ENCODE measurements around the gene UPK3BL1.
"Not testable (repeated sequence)": the region's sequence is repeated elsewhere in the genome, so short reads cannot be mapped to it uniquely, and the experiment has no call there.

The UPK3BL1 gene, protein sequence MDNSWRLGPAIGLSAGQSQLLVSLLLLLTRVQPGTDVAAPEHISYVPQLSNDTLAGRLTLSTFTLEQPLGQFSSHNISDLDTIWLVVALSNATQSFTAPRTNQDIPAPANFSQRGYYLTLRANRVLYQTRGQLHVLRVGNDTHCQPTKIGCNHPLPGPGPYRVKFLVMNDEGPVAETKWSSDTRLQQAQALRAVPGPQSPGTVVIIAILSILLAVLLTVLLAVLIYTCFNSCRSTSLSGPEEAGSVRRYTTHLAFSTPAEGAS

DNA sequence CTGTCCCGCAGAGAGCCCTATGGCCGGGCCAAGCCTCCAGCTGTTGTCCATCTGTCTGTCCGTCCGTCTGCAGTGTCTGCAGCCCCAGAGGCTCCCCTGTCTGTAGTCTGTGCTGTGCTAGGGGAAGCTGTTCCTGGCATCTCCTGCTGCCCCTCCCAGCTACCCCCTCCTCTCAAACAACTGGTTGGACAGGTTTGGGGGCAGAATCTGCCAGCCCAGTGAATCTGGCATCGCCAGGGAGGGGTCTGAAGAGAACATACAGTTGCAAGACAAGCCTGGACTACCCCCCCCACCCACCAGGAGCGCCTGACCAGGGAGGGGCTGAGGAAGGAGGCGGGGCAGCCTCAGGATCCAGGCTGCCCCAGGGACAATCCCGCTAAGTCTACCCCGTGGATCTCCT lies at the start of gene UPK3BL1:
Gene UPK3BL1 (minus strand): TSS at position 101 of the 400 bp plus-strand sequence. CDS start 50 bp downstream, at position 51.
- DNase-seq (ENCODE audit: low read depth, low spot score): not testable (repeated sequence)

DNA sequence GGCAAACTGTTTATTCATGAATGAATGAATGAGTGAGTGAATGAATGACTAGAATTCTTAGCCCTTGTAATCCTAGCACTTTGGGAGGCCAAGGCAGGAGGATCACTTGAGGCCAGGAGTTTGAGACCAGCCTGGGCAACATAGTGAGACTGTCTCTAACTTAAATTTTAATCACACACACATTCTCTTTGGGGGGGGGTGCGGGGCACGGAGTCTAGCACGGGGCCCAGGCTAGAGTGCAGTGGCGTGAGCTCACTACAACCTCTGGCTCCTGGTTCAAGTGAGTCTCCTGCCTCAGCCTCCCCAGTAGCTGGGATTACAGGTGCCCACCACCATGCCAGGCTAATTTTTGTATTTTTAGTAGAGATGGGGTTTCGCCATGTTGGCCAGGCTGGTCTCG lies 48.0 kb upstream of the UPK3BL1 start:
- not testable (repeated sequence) for DNase-seq (ENCODE audit: low read depth, low spot score)

DNA sequence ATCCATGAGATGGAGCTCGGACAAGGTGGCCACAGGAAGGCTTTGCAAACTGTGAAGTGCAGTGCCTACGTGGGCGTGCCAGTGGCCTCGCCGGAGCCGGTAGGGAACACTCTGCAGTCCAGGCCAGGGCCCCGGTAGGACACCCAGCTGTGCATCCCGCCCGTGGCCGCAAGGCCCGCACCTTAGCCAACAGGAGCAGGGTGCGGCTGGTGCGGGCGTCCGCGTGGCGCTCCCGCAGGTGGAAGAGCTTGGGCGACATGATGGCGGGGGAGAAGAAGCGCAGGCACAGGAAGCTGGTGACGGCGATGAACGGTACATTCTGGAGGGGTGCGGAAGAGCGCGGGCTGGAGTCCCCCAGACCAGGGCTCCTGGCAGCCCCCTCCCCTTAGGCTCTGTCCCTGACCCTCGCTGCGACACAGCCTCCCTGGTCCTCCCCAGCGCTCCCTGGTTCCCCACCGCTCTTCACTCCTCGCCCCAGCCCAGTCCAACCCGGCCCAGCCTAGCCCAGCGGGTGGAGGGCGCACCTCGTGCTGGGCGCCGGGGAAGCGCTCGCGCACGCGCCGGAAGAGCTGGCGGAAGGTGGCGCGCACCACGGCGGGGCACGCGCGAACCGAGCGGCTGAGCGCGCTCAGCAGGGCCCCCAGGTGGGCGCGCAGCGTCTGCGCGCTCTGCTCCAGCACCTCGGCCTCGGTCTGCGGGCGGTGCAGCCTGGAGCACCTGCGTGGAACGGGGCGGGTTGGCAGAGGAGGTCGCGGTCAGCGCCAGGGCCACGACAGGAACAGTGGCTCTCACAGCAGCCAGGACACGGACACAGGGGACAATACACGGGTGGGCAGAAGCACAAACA lies 47.1 kb upstream of the UPK3BL1 start:
- not testable (repeated sequence) for DNase-seq (ENCODE audit: low read depth, low spot score)

DNA sequence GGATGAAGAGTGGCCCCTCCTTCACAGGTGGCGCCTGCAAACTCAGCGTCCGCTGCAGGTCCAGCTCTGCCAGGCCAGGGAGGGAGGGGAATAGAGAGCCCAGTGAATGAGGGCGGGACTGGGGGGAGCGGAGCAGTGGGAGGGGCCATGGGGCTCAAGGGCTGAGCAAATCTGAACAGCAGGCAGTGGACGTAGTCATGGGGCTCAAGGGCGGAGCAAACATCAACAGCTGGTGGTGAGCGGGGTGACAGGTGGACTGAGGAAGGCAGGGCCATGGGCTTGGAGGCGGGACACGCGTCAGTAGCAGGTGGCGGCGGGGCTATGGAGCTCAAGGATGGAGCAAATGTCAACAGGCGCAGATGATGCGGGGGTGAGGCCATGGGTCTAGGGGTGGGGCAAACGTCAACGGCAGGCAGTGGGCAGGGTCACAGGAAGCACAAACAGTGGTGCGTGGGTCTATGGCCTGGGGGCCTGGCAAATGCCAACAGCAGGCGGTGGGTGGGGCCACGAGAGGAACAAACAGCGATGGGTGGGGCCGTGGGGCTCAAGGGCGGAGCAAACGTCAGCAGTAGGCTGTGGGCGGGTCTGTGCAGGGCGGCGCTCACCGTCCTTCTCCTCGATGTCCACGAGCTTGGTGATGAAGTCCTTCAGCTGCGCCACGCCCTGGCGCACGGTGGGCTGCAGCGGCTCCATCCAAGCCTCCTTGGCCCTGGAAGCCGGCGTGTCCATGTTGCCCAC lies 45.9 kb upstream of the UPK3BL1 start:
- not testable (repeated sequence) for DNase-seq (ENCODE audit: low read depth, low spot score)

DNA sequence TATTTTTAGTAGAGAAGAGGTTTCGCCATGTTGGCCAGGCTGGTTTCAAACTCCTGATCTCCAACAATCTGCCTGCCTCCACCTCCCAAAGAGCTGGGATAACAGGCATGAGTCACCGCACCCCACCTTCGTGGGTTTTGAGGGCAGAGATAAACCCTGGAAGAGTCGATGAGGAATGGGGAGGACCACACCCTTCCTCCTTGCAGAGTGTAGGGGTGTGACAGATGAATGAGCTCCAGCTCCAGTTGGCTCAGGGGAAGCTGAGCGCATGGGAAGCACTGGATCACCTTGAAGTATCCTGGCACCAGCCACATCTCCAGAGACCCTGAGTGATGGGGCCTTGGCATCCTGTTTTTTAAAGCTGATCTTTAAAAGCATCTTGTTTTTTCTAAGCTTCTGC lies 40.0 kb upstream of the UPK3BL1 start:
- DNase-seq (ENCODE audit: low read depth, low spot score): not testable (repeated sequence)

DNA sequence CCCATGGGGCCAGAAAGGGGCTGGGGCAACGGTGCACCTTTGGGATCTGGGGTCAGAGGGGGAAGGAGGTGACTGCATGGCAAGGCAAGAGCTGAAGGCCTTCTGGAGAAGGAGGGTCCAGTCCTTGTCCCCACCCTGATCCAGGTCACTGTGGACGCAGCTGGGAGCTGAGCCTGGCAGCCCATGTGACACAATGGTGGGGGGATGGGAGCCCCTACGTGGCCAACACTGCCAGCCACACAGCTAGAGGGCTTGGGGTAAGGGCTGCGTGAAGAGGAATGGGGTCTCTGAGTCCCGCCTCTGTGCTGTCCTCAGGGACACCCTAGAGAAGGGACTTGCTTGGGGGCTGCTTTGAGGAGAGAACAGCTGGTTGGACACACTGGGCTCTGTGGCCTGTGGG lies 38.2 kb upstream of the UPK3BL1 start:
- not testable (repeated sequence) for DNase-seq (ENCODE audit: low read depth, low spot score)

DNA sequence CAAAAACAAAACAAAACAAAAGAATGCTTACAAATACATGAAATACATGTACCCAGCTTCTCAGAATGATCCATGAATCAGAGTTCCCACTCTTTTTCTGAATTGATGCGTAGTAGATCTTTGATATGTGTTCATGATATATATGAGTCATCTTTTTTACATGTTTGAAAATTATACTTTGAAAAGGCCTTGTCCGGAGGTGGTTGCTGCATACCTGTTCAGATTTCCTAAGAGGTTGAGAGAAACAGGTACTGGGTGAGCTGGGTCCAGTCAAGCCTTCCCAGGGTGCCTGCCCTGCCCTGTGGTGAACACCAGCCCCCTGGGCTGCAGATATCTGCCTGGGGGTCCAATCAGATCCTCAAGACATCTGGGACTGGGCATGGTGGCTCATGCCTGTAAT lies 33.0 kb upstream of the UPK3BL1 start:
- DNase-seq (ENCODE audit: low read depth, low spot score): not testable (repeated sequence)

DNA sequence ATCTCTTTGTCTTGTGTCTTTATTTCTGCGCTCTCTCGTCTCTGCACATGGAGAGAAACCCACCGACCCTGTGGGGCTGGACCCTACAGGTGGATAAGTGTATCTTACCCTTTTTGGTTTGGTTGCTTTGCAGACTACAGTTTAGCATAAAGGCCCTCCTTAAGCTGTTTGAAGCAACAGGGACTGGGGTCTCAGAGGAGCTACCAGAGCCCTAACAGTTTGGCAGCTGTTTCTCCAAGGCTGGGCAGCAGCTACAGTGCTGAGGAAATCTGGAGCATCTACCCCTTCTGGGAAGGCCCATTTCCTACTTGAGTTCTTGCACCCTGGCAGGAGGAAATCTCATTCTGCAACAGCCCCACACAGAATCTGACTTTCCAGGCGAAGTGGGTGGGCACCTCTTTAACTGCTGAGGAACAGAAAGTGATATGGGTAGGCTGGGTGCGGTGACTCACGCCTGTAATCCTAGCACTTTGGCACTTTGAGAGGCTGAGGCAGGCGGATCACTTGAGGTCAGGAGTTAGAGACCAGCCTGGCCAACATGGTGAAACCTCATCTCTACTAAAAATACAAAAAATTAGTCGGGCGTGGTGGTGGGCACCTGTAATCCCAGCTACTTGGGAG lies 31.0 kb upstream of the UPK3BL1 start:
- not testable (repeated sequence) for DNase-seq (ENCODE audit: low read depth, low spot score)

DNA sequence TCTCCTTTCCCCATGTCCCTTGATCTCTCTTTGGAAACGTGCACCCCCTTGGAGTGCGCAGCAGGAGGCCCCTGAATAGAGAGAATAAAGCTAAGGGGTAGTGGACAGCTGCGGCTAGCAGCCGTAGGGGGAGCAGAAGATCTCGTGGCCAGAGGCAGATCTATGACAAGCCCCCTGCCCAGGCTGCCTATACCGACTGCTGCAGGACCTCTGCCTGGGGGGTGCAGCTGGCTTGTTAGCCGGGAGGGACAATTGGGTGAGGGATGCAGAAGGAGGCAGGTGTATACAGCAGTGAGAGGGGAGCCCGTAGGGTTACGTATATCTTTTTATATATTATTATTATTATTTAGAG lies 29.3 kb upstream of the UPK3BL1 start:
- not testable (repeated sequence) for DNase-seq (ENCODE audit: low read depth, low spot score)

DNA sequence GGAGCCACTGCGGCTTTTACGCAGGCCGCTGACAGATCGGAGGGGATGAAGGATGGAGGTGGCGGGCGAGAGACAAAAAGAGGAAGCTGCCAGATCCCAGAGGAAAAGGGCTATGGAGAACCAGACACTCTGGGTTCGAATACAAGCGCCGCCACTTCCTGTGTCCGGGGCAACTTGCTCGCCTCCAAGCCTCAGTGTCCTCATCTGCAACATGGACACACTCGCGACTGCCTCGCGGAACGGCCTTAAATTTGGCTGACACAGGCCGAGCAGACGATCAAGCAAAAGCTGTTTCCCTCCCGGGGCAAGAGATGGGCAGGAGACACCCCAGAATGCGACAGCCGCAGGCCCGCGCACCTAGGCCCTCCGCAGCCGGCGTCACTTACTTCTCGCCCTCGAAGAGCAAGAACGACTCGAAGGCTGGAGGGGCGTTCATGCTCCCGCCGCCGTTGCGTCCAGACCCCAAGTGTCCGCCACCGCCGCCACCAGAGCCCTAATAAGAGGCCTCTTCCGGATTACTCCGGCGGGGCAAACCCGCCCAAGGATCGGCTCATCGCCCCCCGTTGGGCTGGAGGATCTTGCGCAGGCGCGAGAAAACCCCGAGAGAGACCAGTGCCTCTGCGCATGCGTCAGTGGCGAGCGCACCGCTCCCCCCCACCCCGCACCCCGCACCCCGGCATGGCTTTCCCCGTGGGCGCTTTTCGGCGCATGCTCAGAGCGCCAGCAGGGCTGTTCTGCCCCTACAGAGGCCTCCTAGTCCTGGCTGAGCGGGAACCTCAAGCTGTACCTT lies 28.8 kb upstream of the UPK3BL1 start, which contains the start of gene POLR2J2:
Gene POLR2J2 (minus strand): TSS at position 498 of the 790 bp plus-strand sequence. CDS start 62 bp downstream, at position 436.
- DNase-seq (ENCODE audit: low read depth, low spot score): not testable (repeated sequence)

DNA sequence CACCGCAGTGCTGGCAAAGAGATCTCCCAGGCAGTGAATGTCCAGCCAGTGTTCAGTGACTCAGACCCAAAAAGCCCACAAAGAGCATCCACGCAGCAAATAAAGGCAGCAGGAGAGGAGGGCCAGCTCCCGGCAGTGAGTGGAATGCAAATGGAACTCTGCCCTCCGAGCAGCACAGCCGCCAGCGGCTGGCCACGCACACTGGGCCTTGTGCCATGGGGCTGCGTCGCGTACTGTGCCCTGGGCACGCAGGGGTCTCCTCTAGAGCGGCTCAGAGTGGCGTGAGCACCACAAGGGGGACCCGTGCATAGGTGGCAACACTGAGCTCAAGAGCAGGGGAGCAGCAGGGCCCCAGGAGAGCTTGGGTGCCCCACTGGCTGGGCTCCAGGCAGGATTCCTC lies 24.9 kb upstream of the UPK3BL1 start:
- not testable (repeated sequence) for DNase-seq (ENCODE audit: low read depth, low spot score)

DNA sequence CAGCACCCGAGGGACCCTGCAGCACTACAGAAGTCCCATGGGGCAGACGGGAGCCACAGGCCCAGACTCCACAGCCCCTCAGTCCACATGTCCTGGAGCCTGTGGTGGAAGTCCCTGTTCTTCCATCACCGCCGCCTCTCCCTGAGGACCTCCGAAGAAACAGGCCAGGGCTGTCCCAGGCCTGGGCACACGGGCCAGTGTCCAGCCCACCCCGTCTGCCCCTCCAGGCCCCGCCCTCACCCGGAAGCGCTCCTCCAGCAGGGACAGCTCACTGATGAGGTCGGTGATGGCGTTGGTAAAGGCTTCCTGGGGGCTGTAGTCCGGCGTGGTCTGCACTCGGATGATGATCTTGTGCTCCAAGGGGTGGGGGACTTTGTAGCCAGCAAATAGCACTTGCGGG lies 24.3 kb upstream of the UPK3BL1 start:
- not testable (repeated sequence) for DNase-seq (ENCODE audit: low read depth, low spot score)

DNA sequence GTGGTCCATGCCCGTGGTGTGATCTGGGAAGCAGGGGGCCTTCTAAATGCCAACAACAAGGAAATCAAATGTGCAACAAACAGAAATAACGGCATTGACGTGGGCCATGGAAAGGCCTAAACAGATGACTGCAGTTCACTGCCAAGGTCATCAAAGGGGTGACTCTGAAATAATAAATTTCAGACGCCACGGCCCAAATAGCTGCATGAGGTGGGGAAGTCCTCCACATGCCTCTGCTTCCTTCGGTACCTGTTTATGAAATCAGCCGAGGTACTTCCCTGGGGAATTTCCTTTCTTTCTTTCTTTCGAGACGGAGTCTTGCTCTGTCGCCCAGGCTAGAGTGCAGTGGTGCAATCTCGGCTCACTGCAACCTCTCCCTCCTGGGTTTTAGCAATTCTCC lies 22.2 kb upstream of the UPK3BL1 start:
- not testable (repeated sequence) for DNase-seq (ENCODE audit: low read depth, low spot score)

DNA sequence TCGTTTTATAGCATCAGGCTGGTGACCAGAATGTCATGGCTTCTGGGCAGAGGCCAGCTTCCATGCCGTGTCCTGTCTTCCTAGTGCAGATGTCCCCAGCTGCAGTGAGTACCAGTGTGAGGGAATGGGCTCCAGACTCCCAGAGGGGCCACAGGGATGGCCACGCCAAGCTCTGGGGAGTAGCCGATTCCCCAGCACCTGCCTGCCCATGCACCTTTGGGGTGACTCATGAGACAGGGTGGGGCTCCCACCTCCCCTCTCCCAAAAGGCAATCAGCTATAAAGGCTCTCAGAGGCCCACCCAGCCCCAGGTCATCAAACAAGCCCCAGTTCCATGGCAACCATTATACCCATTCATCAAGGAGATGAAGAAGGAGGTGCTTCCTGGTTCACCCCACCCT lies 7.3 kb upstream of the UPK3BL1 start, which contains the start of gene SPDYE2B:
Gene SPDYE2B (plus strand): TSS at position 396 of the 400 bp plus-strand sequence. CDS start 2,030 bp downstream, outside the sequence.
- not testable (repeated sequence) for DNase-seq (ENCODE audit: low read depth, low spot score)

DNA sequence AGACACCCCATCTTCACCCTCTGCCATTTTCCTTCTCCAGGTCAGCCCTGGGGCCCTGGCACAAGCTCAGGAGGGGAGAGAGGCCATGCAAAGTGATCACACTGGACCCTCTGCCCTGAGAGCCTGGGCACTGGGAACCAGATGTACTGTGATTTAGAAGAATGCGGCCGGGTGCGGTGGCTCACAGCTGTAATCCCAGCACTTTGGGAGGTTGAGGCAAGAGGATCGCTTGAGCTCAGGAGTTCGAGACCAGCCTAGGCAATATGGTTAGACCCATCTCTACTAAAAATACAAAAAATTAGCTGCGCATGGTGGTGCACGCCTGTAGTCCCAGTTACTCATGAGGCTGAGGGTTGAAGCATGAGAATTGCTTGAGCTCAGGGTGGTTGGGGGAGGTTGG lies 5.2 kb upstream of the UPK3BL1 start:
- not testable (repeated sequence) for DNase-seq (ENCODE audit: low read depth, low spot score)

DNA sequence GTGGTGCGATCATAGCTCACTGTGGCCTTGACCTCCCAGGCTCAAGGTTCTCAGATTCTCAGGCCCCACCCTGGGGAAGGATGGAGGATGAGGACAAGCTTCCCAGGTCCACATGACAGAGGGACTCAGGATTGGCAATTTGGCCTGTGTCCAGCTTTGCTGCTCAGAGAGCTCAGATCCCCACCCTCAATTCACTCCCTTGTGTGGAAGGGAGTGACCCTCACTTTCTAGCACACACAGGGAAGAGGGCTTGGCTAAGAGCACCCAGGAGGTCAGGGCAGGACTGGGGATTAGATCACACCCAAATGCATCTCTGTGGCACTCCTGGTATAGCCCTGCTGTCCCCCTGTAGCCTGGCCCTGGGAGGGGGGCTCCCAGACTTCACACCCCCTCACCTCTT lies 813 bp upstream of the UPK3BL1 start:
- DNase-seq (ENCODE audit: low read depth, low spot score): not testable (repeated sequence)

DNA sequence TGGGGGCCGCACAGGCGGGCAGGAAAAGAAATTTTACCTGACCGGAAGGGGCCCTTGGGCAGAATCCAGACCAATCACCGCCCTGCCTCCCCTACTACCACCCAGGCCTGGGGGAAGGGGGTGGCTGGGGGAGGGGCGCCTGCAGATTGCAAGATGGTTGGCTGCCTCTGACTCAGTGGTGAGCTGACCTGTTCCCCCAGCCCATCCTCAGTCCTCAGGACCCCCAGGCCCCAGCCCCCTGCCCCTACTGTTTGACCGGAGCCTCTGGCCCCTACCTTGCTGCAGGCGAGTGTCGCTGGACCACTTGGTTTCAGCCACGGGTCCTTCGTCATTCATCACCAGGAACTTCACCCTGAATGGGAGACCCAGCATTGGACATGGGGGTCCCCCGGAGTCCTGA lies 3.7 kb downstream of the UPK3BL1 start:
- DNase-seq (ENCODE audit: low read depth, low spot score): not testable (repeated sequence)

DNA sequence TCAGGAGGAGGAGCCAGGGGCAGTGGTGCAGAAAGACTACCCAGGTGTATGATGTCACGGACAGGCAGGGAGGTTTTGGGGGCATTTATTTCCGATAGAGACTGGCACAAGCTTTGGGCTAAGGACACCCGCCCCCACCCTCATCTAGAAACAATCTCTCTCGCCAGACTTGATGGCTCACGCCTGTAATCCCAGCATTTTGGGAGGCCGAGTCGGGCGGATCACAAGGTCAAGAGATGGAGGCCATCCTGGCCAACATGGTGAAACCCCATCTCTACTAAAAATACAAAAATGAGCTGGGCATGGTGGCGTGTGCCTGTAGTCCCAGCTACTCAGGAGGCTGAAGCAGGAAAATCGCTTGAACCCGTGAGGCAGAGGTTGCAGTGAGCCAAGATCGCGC lies 5.6 kb downstream of the UPK3BL1 start:
- DNase-seq (ENCODE audit: low read depth, low spot score): not testable (repeated sequence)

DNA sequence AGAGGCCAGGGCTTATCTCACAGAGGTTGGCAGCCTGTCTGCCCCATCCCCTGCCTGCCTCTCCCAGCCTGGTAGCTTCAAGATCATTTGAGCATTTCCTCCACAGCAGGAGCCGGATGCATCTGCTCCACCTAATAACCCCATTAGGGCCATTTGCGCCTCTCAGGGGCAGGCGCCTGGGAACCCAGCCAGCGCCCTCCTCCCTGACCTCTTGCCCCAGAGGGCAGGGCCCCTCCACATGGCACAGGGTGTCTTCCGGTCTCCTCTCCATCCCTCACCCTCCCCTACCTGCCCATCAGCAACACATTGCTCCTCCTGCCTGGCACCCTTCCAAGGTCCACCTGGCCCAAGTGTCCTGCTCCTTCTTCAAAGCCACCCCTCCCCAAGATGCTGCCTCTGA lies 7.2 kb downstream of the UPK3BL1 start:
- not testable (repeated sequence) for DNase-seq (ENCODE audit: low read depth, low spot score)

DNA sequence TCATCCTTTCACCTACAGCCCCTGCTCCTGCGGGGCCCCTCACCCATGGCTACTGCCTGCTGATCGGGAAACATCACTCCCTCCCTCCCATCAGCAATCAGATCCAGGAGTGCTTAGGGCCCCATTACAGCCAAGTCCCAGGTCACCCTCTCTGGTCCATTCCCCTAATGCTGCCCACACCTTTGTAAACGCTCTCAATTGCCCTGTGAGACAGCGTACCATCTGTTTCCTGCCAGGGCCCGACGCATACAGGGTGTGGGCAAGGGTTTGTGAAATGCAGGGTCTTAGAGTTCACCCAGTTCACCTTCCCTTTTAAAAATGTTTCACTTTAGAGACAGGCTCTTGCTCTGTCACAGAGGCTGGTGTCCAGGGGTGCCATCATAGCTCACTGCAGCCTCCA lies 8.3 kb downstream of the UPK3BL1 start:
- DNase-seq (ENCODE audit: low read depth, low spot score): not testable (repeated sequence)

DNA sequence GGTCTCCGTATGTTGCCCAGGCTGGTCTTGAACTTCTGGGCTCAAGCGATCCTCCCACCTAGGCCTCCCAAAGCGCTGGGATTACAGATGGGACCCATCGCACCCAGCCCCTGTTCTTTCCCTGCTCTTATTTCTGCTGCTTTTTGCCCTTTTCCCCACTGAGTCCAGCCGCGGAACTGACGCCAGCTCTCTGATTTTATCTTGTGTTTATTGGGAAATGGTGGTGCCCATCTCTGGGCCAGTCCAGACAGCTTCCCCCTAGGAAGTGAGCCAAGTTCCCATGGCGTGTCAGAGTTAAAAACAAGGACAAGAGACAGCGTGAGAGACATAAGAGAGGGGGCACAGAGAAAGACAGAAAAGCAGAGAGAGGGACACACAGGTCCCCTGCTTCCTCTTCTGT lies 12.0 kb downstream of the UPK3BL1 start:
- DNase-seq (ENCODE audit: low read depth, low spot score): not testable (repeated sequence)

Measured in ELF-1 (cell line).